CD4-positive, alpha-beta T cell (primary cell): Measurements from ENCODE around the gene MYH10. TPM values are rescaled to one million over a fixed set of nuclear protein-coding genes. Genes with fewer than 3 reads are reported as not detected.

Source experiments
- ATAC-seq: fragments of 200-7000 bp; cut with Tn5 transposase; one replicate; pipeline ENCODE4 v1.10.0; 2022; ENCODE audit warnings: mild to moderate bottlenecking; ENCODE audit not compliant: poor library complexity
- CTCF ChIA-PET: fragments of 350-600 bp; sonication (Branson Sonifier 250); formaldehyde crosslinking; loops from one replicate; lab custom pipeline; 2021; ENCODE audit warnings: antibody characterized with exemption, inconsistent platforms; lab: Charles Lee
- POLR2A ChIA-PET: fragments of 350-600 bp; sonication (Branson Sonifier 250); formaldehyde crosslinking; loops from one replicate; lab custom pipeline; 2021; ENCODE audit warnings: antibody characterized with exemption, inconsistent platforms; lab: Charles Lee
- DNase-seq, 14 experiments: peaks; one replicate each; pipeline ENCODE4 v3.0.0-alpha.2; 2013 to 2020; ENCODE audit warnings: mixed read lengths in 2 of 14
- H3K27ac ChIP-seq, 2 donors: one replicate each; pipeline versions ENCODE4 v1.5.1 to v1.7.0; 2013; ENCODE audit warnings: low read length in 2 of 2, low read depth in 1 of 2, mild to moderate bottlenecking in 1 of 2
- H3K27me3 ChIP-seq, 2 experiments: 1 replicate in 1 of 2; 2 replicates in 1 of 2; pipeline versions ENCODE4 v1.6.1 to v1.7.0; 2013; ENCODE audit warnings: low read length in 2 of 2, control low read depth in 1 of 2, mild to moderate bottlenecking in 1 of 2, moderate library complexity in 1 of 2; ENCODE audit not compliant: insufficient read depth in 2 of 2, control insufficient read depth in 1 of 2
- H3K36me3 ChIP-seq: one replicate; pipeline ENCODE4 v1.6.1; 2013; ENCODE audit warnings: low read length, control low read depth; ENCODE audit not compliant: insufficient read depth
- H3K4me1 ChIP-seq: one replicate; pipeline ENCODE4 v1.6.1; 2013; ENCODE audit warnings: low read length, control low read depth; ENCODE audit not compliant: insufficient read depth
- H3K4me3 ChIP-seq: one replicate; pipeline ENCODE4 v1.5.1; 2013; ENCODE audit warnings: mild to moderate bottlenecking, low read length, moderate library complexity
- H3K9me3 ChIP-seq, 2 experiments: 1 replicate in 1 of 2; 2 replicates in 1 of 2; pipeline versions ENCODE4 v1.6.1 to v1.7.0; 2013; ENCODE audit warnings: low read length in 2 of 2, mild to moderate bottlenecking in 2 of 2, control low read depth in 1 of 2, moderate library complexity in 1 of 2; ENCODE audit not compliant: control insufficient read depth in 1 of 2, insufficient read depth in 1 of 2
- H3K27ac Mint-ChIP-seq: one replicate; pipeline ENCODE4 v1.8.0; 2020; ENCODE audit warnings: mixed read lengths
- H3K27me3 Mint-ChIP-seq: one replicate; pipeline ENCODE4 v1.8.0; 2021; ENCODE audit warnings: mixed read lengths
- H3K36me3 Mint-ChIP-seq: one replicate; pipeline ENCODE4 v1.8.0; 2021; ENCODE audit warnings: low read depth, mixed read lengths
- H3K4me1 Mint-ChIP-seq: one replicate; pipeline ENCODE4 v1.8.0; 2021; ENCODE audit warnings: low read depth, mixed read lengths
- H3K4me3 Mint-ChIP-seq: one replicate; pipeline ENCODE4 v1.8.0; 2020; ENCODE audit warnings: mild to moderate bottlenecking, mixed read lengths
- H3K9me3 Mint-ChIP-seq: one replicate; pipeline ENCODE4 v1.8.0; 2020; ENCODE audit warnings: mixed read lengths
- intact Hi-C, 2 experiments: fragments of 100-400 bp; cut with DNase I in 1 of 2; cut with micrococcal nuclease in 1 of 2; formaldehyde crosslinking; loops; one replicate each; pipeline versions ENCODE4 v1.15.1 to v1.9.0; 2023 to 2025; cut with DNase I, micrococcal nuclease
- total RNA-seq, 174 experiments: library from RNA in 2 of 174; stranded (reverse) in 2 of 174; gene quantifications; one replicate each; pipeline ENCODE4 v1.2.3 and lab custom pipeline; 2021 to 2026
- TF ChIP-seq, protein P1 (sequence below): fragments of 200-600 bp; IDR thresholded peaks from one replicate; pipeline ENCODE4 v1.8.0; 2022; ENCODE audit warnings: antibody characterized with exemption, mild to moderate bottlenecking

The MYH10 gene
- total RNA-seq, 2 experiments from 2014 or later: 1.5 to 1.9 TPM

DNA sequence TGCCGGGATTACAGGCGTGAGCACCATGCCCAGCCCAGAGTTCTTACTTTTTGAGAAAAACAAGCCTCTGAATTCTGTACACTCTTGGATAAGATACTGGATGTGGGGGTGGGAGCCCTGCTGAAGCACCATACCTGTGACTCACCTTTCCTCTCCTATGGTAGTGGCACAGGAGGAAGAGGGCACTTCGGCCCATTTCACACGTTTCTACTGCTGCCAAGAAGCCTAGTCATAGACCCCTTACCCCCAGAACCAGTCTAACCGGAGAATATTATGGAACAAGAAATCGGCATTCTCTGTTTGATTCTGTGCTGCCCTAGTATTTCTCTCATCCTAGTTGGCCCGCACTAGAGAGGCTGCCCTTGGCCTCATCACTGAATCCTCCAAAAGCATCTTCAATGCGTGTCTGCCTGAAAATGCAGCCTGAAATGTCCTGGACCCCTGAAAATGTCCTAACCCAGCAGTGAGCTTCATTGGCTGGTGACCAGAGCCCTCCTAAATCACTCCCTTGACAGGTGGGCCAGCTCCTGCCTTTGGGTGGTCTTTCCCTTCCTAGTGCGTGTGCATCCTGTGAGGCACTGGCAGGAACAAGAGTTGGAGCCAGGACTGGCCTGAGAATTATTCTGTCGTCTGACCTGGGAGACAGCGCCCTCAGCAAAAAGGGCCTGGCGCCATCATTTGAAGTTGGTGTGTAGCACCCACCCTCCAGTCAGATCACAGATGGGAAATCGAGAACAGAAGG is 156.9 kb downstream of the MYH10 start:
- Mint-ChIP-seq H3K4me3 (no peak overlapping the region), H3K27me3 (no peaks in the 10 kb centered on the region), H3K27ac (peak overlapping the region; percentile 27), H3K9me3 (no peaks in the 10 kb centered on the region), H3K36me3 (peaks cover 88% of the 10 kb centered on the region), H3K4me1 (no peaks in the 10 kb centered on the region)
- H3K27ac ChIP-seq: no peak overlapping the region
- intact Hi-C loops: no loop called here
- H3K4me3 ChIP-seq: no peak overlapping the region
- H3K9me3 ChIP-seq: no peaks in the 10 kb centered on the region
- H3K4me1 ChIP-seq: no peaks in the 10 kb centered on the region
- DNase-seq: no peak
- H3K36me3 ChIP-seq: peaks cover 77% of the 10 kb centered on the region
- CTCF ChIA-PET: no interaction called here
- H3K27me3 ChIP-seq: no peaks in the 10 kb centered on the region
- TF ChIP-seq, protein P1, sequence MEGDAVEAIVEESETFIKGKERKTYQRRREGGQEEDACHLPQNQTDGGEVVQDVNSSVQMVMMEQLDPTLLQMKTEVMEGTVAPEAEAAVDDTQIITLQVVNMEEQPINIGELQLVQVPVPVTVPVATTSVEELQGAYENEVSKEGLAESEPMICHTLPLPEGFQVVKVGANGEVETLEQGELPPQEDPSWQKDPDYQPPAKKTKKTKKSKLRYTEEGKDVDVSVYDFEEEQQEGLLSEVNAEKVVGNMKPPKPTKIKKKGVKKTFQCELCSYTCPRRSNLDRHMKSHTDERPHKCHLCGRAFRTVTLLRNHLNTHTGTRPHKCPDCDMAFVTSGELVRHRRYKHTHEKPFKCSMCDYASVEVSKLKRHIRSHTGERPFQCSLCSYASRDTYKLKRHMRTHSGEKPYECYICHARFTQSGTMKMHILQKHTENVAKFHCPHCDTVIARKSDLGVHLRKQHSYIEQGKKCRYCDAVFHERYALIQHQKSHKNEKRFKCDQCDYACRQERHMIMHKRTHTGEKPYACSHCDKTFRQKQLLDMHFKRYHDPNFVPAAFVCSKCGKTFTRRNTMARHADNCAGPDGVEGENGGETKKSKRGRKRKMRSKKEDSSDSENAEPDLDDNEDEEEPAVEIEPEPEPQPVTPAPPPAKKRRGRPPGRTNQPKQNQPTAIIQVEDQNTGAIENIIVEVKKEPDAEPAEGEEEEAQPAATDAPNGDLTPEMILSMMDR: no peak
- POLR2A ChIA-PET: no interaction called here
- no peak for ATAC-seq

DNA sequence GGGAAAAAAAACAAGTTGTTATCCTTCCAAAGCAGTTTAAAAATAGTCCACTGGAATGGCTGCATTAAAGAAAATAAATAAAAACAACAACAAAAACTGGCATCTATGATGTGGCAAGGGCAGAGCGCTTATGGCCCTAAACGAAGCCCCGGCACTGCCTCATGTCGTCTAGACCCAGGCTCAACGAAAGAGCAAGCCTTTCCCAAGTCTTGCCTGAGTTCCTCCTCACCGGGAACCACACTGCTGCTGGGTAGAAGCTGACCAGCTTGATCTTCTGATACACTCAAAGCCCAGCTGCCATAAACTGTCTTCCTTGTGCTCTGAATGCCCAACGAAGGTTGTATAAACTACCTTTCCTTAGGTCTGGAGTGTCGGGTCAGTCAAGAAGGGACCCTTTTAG is 157.9 kb downstream of the MYH10 start:
- intact Hi-C loops: no loop called here
- ATAC-seq: no peak
- H3K4me3 Mint-ChIP-seq: no peak overlapping the region
- no peaks in the 10 kb centered on the region for H3K9me3 Mint-ChIP-seq
- Histone ChIP-seq H3K4me3 (no peak overlapping the region), H3K27me3 (no peaks in the 10 kb centered on the region), H3K9me3 (no peaks in the 10 kb centered on the region), H3K27ac (no peak overlapping the region), H3K36me3 (peaks cover 77% of the 10 kb centered on the region), H3K4me1 (no peaks in the 10 kb centered on the region)
- H3K36me3 Mint-ChIP-seq: peaks cover 88% of the 10 kb centered on the region
- H3K27me3 Mint-ChIP-seq: no peaks in the 10 kb centered on the region
- POLR2A ChIA-PET: no interaction called here
- H3K4me1 Mint-ChIP-seq: no peaks in the 10 kb centered on the region
- CTCF ChIA-PET: no interaction called here
- TF ChIP-seq, protein P1: no peak
- no peak for DNase-seq
- no peak overlapping the region for H3K27ac Mint-ChIP-seq

DNA sequence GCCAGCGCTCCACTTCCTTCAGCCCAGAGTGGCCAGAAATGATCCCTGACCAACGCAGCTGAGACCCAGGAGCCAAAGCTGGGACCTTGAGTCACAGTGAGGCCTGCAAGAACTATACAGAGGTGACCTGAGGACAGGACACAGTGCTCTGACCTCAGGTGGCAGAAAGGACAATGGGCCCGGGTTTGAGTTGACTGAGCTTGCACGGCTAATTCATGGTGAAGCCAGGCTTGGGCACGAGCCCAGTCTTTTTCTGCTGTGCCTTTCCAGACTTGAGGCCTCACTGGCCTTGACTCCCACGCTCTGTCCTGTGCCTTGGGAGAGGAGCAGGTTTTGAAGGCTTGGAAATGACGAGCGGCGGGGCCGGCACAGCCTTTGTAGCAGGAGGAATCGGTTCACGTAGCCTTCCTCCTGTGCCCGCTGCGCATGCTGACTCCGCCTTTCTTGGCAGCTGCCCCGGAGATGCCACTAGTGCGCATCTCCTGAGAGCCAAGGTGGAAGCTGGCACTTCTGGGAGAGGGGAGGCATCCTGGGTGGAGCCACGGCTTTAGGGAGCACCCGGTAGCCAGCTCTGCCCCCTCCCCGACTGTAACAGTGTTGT is 160.0 kb downstream of the MYH10 start:
- Mint-ChIP-seq H3K36me3 (peaks cover 89% of the 10 kb centered on the region), H3K9me3 (no peaks in the 10 kb centered on the region), H3K27ac (no peak overlapping the region), H3K27me3 (no peaks in the 10 kb centered on the region), H3K4me1 (no peaks in the 10 kb centered on the region), H3K4me3 (no peak overlapping the region)
- POLR2A ChIA-PET: no interaction called here
- CTCF ChIA-PET: no interaction called here
- ATAC-seq: no peak
- Histone ChIP-seq H3K27ac (no peak overlapping the region), H3K36me3 (peaks cover 79% of the 10 kb centered on the region), H3K4me3 (no peak overlapping the region), H3K4me1 (no peaks in the 10 kb centered on the region), H3K27me3 (no peaks in the 10 kb centered on the region), H3K9me3 (no peaks in the 10 kb centered on the region)
- TF ChIP-seq, protein P1: no peak
- intact Hi-C loops: no loop called here
- DNase-seq: no peak
